Keratinocyte (primary cell): ENCODE data around the gene SEC24A.

Experiments used
- EZH2 ChIP-seq: IDR thresholded peaks from one replicate; pipeline ENCODE4 v1.6.1; 2012; ENCODE audit warnings: inconsistent platforms, mild to moderate bottlenecking, low read length, moderate library complexity
- TF ChIP-seq, protein P1 (sequence below), 3 experiments: IDR thresholded peaks in 1 of 3; conservative IDR thresholded peaks in 1 of 3; optimal IDR thresholded peaks in 1 of 3; 2 replicates in 2 of 3; 3 replicates in 1 of 3; pipeline versions ENCODE3 to v1.5.1; 2011; ENCODE audit warnings: low read length in 3 of 3, mild to moderate bottlenecking in 3 of 3, moderate library complexity in 2 of 3, control low read depth in 1 of 3, inconsistent platforms in 1 of 3; ENCODE audit not compliant: insufficient read depth in 2 of 3; ENCODE audit errors: extremely low read depth in 1 of 3

DNA sequence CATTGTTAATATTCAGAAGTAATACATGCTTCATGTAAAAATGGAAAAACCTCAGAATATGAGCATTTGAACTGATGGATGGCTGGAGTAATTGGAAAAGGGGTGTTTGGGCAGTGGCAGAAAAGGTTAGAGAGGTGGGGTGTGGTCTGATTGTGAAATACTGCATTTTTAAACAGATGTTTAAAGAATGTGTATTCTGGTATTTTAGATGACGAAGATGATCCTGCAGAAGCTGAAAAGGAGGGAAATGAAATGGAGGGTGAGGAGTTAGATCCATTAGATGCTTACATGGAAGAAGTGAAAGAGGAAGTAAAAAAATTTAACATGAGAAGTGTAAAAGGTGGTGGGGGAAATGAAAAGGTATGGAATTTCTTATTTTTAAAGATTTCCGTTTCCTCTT, 128.8 kb downstream of the SEC24A start:
- TF ChIP-seq, protein P1, sequence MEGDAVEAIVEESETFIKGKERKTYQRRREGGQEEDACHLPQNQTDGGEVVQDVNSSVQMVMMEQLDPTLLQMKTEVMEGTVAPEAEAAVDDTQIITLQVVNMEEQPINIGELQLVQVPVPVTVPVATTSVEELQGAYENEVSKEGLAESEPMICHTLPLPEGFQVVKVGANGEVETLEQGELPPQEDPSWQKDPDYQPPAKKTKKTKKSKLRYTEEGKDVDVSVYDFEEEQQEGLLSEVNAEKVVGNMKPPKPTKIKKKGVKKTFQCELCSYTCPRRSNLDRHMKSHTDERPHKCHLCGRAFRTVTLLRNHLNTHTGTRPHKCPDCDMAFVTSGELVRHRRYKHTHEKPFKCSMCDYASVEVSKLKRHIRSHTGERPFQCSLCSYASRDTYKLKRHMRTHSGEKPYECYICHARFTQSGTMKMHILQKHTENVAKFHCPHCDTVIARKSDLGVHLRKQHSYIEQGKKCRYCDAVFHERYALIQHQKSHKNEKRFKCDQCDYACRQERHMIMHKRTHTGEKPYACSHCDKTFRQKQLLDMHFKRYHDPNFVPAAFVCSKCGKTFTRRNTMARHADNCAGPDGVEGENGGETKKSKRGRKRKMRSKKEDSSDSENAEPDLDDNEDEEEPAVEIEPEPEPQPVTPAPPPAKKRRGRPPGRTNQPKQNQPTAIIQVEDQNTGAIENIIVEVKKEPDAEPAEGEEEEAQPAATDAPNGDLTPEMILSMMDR (optimal IDR thresholded peaks at IDR 0.05 in 1 of 3, IDR thresholded peaks at IDR 0.05 in 1 of 3, conservative IDR thresholded peaks at IDR 0.05 in 1 of 3; ENCODE audit: extremely low read depth in 1 of 3, insufficient read depth in 2 of 3, low read length in 3 of 3), result no peak
- no peak for TF ChIP-seq EZH2
